ENCODE results near the gene KCNMA1.

The KCNMA1 gene

GRCh38 chr10:77071956-77072355 lies 565.7 kb downstream of the KCNMA1 start:
- DNase-seq, result no peak

DNA sequence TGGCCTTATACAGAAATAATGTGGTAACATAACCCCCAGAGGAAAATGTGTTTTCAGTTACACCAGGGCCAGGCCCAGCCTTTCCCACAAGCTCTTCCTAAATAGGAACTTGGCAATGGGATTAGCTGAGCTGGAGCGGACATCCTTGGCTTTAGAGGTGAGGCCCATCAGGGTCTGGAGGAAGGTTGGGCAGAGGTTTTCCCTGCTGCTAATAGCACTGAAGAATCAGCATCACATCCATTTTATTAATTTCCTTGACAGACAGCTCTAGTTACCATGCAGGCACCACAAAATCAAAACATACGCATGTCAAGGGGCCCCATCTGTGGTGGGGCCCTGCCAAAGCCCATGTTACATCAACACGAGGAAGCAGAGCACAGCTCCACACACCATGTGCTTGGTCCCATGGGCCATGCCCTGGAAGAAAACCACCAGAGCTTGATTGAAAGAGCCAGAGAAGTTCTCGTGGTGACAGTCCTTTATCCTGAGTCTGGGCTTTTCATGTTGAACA lies 566.6 kb downstream of the KCNMA1 start:
- DNase-seq, result peak; percentile 21

DNA sequence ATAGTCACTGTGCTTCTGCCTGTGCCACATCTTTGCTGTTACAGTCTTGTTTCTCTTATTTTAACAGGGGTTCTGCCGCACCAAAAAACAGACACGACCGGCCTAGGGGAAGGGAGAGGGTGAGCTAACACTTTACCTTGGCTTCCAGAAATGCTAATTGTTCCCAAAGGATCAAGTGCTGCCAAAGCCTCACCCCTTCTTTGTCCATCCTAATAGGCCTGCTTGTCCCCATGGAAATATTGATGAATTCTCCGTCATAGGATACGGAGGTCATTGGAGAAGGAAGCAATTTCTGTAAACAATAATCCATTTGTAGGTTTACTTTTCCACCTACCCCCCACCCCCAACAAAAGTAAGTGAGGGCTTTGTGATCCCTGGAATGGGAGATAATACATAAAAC lies 567.3 kb downstream of the KCNMA1 start:
- no peak for DNase-seq

DNA sequence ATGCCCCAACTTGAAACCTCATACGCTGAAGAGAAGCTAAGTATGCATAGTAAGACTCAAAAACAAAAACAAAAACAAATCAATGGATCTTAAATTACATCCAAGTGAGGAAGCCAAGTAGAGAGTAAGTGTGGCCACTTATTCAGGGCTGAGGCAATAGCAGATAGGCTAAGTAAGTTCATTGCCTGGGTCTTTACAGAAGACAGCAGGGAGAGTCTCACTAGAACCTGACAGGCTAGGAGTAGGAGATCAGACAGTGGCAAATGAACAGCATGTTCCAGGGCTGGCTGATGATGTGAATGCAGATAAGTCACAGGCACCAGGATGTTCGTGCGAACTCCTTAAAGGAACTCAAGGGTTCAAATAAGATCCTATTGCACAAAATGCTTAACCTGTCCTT lies 568.6 kb downstream of the KCNMA1 start:
- DNase-seq, result no peak

DNA sequence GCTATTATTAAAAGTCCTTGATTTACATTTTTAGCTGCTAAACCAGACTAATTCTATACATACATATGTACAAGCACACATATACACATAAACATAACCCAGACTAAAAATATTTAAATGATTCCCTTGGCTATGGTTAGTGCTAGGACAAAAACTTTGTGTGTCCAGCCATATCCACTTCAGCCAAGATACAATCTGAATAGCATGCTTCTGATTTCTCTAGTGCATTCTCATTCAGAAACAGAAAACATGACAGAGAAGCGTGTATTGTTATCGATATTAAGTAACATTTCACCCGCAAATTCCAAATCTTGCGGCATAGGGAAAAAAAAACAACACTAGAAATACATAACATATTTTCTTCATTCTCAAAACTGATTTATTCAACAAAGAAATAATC lies 569.3 kb downstream of the KCNMA1 start:
- no peak for DNase-seq

- no peak for DNase-seq
Measured at GRCh38 chr10:77062381-77062780, 575.2 kb downstream of the KCNMA1 start.

- no peak for DNase-seq
Measured at GRCh38 chr10:77060913-77061312, 576.7 kb downstream of the KCNMA1 start.

GRCh38 chr10:77056650-77057049 lies 581.0 kb downstream of the KCNMA1 start:
- DNase-seq, result no peak

GRCh38 chr10:77052593-77052992 lies 585.0 kb downstream of the KCNMA1 start:
- DNase-seq, result no peak

DNA sequence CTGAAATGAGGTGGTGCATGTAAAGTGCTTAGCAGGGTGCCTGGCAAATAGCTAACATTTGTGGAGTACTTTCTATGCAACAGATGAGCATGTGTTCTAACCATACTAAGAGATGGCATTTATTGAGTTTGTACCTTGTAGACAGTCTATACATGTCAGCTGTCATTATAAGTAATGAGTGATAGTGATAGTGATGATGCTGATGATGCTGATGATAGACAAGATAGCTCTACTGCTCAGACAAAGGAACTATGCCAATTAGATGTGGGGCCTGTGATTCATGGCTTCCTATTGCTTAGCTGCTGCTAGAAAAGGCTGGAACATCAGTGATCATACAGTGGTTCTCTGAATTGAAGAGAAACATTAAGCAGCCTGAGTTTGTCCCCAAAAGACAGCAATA lies 585.8 kb downstream of the KCNMA1 start:
- DNase-seq, result no peak

DNA sequence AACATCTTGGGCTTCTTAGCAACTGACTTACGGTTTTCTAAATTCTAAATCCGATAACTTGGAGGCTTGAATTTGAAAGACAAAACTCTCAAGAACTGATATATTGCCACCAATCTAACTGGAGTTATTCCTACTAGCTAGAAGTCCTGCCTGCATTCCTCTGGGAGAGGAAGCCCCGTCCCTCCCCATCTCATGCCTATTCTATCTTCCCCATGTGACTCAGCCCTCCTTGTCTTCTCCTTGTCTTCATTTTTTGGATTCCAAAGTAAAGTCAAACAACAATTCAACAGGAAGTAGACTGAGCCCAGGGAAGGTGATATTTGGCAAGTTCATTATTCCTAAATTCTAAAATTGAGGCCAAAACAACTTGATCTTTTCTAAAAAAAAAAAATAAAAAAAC lies 587.7 kb downstream of the KCNMA1 start:
- DNase-seq, result peak; percentile 70

GRCh38 chr10:77049146-77049545 lies 588.5 kb downstream of the KCNMA1 start:
- DNase-seq, result no peak

- peak; percentile 27 for DNase-seq
Measured at GRCh38 chr10:77045085-77045484, 592.5 kb downstream of the KCNMA1 start.

DNA sequence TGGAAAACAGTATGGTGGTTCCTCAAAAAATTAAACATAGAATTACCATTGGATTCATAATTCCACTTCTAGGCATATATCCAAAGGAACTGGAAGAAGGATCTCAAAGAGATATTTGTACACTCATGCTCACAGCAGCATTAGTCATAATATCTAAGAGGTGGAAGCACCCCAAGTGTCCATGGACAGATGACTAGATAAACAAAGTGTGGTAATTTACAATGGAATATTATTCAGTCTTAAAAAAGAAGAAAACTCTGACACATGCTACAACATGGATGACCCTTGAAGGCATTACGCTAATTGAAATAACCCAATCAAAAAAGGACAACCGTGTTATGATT lies 594.2 kb downstream of the KCNMA1 start:
- DNase-seq, result peak; percentile 8

DNA sequence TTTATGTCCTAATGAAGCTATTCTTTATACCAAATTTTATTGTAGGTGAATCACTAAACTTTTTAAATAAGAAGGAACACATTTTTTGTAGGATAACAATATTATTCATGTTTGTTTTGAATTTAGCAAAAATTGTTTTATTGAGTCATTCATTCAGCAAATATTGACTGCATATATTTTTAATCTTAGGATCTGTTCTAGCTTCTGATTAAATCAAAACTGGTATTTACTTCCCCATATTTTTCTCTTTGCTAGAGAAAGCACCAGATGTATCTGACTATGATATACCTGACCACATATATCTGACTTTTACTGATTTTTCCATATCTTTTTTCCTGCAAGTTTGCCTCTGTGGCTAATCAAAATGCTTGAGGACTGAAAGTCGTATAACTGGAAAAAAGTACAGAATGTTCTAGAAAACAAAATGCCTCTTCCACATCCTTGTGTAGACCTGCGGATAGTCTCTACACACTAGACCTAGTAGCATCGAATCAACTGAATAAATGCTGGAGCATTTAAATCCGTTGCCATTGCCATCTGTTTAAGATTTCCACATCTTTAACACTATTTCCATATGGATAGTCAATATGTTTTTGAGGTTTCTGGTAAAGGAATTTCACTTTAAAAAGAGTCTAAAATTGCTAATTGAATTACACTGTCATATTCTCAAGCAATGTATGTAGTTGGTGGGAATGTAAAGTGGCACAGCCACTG lies 594.7 kb downstream of the KCNMA1 start:
- no peak for DNase-seq

GRCh38 chr10:77041636-77042258 lies 595.9 kb downstream of the KCNMA1 start:
- no peak for DNase-seq

GRCh38 chr10:77038407-77038806 lies 599.2 kb downstream of the KCNMA1 start:
- peak; percentile 13 for DNase-seq

DNA sequence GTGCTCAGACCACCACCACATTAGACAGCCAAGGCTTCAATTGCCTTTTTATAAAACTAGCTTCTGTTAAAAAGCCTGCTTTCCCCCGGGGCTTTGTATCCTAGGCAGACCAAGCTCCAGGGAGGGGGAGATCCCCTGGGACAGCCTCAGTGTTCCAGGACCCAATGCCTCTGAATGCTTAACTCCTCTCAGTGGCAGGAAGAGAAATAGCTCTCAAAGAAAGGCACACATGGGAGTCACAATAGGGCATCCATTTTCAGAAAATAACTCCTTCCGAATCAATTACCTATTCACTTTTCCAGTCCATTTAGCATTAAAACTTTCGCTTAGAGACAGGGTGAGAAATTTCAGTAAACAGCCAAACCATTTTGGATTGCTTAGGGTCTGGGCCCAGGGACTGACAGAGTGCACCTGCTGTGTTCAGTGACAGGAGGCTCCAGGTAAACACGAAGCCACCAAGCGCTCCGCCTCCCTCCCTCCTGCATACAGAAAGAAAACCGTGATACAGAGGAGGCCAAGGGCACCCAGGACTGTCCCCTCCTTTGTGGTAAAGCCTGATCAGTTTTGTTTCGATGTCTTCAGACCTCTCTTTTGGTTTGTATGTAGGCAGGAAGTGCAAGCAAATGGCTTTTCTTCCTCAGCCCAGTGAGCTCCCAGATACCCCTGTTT lies 599.7 kb downstream of the KCNMA1 start:
- DNase-seq, result no peak

GRCh38 chr10:77036993-77037734 lies 600.4 kb downstream of the KCNMA1 start:
- peak; percentile 9 for DNase-seq

DNA sequence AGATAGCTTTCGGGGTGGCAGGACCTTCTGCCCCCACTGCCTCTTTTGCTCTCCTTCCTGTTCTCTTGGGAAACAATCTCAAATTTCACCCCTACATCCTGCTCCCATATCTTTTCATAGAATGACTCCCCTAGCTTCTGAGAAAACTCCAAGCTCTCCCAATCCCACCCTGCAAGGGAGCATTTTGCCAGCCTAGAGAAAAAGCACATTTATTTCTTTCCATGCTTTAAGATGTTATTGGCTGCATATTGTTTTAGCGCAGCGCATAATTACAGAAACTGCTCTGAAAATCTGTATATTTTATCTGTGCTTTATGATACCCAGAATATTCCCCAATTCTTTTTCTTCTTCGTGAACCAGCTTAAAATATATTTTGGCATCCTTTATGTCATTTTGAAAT lies 601.3 kb downstream of the KCNMA1 start:
- DNase-seq, result no peak

DNA sequence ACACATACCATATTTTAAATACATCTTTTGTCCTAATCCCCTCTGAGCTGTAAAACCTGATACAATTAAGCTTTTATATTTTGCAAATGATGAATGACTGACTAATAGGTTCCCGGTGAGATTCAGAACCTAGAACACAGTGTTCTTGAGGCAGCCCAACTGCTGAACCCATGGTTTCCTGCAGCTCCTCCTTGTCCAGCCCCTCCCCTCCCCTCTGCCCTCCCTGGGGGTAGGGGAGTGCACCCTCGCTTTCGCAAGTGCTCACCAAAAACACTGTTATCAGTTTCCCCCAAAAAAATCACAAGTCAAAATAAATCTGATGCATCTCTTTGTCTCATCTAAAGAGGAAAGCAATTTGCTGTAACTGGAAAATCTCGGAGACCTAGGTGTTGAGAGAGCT lies 602.8 kb downstream of the KCNMA1 start:
- DNase-seq, result no peak

- DNase-seq, result no peak
Measured at GRCh38 chr10:77034240-77034639, 603.4 kb downstream of the KCNMA1 start.

DNA sequence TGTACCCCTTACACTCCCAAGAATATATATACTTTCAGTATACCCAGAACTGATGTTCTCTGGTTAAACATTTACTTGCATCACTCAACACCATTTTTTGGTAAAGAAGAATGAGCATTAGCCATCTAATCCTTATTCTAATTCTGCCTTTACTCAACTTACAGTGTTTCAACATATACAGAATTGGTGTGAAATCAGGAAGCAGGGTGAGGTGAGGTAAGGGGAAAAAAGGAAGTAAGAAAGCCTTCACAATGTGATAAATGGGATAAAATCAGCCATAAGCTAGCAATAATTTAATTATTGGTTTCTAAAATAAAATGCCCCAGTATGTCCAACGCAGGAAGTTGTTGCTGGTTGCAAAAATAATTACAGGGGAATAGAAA lies 605.4 kb downstream of the KCNMA1 start:
- DNase-seq, result no peak
